Ovary (tissue), 9 donors: Measurements from ENCODE around the gene CCDC149. TPM values are rescaled to one million over a fixed set of nuclear protein-coding genes. Genes with fewer than 3 reads are reported as not detected.

Source experiments
- DNase-seq, 5 donors: peaks; one replicate each; pipeline ENCODE4 v3.0.0-alpha.2; 2019 to 2020
- H3K27ac ChIP-seq, 2 donors: fragments of 200-600 bp; one replicate each; pipeline versions ENCODE4 v1.5.1 to v1.8.0; 2019 to 2022
- H3K27me3 ChIP-seq: fragments of 200-600 bp; one replicate; pipeline ENCODE4 v1.8.0; 2022
- H3K36me3 ChIP-seq: fragments of 200-600 bp; sonication (generic); one replicate; pipeline ENCODE4 v1.5.1; 2019
- H3K4me1 ChIP-seq: one replicate; pipeline ENCODE4 v1.8.1; 2013; ENCODE audit warnings: mild to moderate bottlenecking, moderate library complexity; ENCODE audit not compliant: insufficient read depth
- H3K4me3 ChIP-seq: fragments of 200-600 bp; sonication (generic); one replicate; pipeline ENCODE4 v1.5.1; 2017
- H3K9me3 ChIP-seq, 2 donors: fragments of 200-600 bp in 1 of 2; sonication (generic) in 1 of 2; one replicate each; pipeline versions ENCODE4 v1.5.1 to v1.8.1; 2013 to 2019; ENCODE audit warnings: mild to moderate bottlenecking in 1 of 2, moderate library complexity in 1 of 2
- EP300 ChIP-seq: sonication (generic); formaldehyde crosslinking; IDR thresholded peaks from one replicate; pipeline ENCODE4 v1.6.1; 2017; ENCODE audit warnings: antibody characterized with exemption
- POLR2A ChIP-seq: fragments of 450-650 bp; IDR thresholded peaks from one replicate; pipeline ENCODE4 v1.6.1; 2017; ENCODE audit warnings: antibody characterized with exemption, mild to moderate bottlenecking, moderate library complexity
- WGBS, 3 donors: extraction: QIAGEN DNeasy Blood & Tissue Kit in 1 of 3; methylation state at CpG; one replicate each; pipeline versions ENCODE4 v1.1.5 to v1.1.7; 2013 to 2017; 5-methylcytosine and 5-hydroxymethylcytosine counted together
- intact Hi-C, 4 donors: fragments of 100-400 bp; cut with DNase I; formaldehyde crosslinking; loops; one replicate each; pipeline versions ENCODE4 v1.11.0 to v1.15.1; 2022 to 2023
- polyA plus RNA-seq, 2 donors: library from polyadenylated mRNA; stranded (reverse); fragments of 200-250 nt in 1 of 2; fragments of 350-450 nt in 1 of 2; fragmentation: Illumina TruSeq in 1 of 2; extraction: RNeasy Lipid Tissue Mini Kit (QIAGEN cat#74804) in 1 of 2; gene quantifications; one replicate each; pipeline ENCODE4 v1.2.3, GENCODE V29; 2013 to 2014
- total RNA-seq, 7 donors: library from RNA; depleted of rRNA in 2 of 7; stranded (reverse); fragments of >200 nt in 2 of 7; fragmentation: NEBNext Ultra II Directional in 3 of 7; extraction: Animal tissue kit (Norgen Biotek cat#: 25700) in 3 of 7; gene quantifications; one replicate each; pipeline versions ENCODE4 v1.1.0 to v1.2.4, GENCODE V29; 2016 to 2023
- TF ChIP-seq, protein P1 (sequence below), 3 donors: fragments of 450-650 bp in 2 of 3; fragments of 200-600 bp in 1 of 3; IDR thresholded peaks; one replicate each; pipeline versions ENCODE4 v1.5.1 to v1.8.0; 2016 to 2022; ENCODE audit warnings: antibody characterized with exemption in 3 of 3, mild to moderate bottlenecking in 1 of 3
- donor health status: DM: no; HTN: no; CAD: no; lungs with moderate emphysema.
- donor health status: DM: no; HTN: no; CAD: no.
- donor health status: Bipolar disorder and iron deficiency.
- donor health status: DM: yes; HTN: yes; CAD: no.
- donor health status: DM: no; HTN: no; CAD: no.
- donor health status: DM: yes; HTN: yes; CAD: no.

The CCDC149 gene
- total and polyA plus RNA-seq, 9 donors = 6.2 to 21.7 (median 17.5) TPM

DNA sequence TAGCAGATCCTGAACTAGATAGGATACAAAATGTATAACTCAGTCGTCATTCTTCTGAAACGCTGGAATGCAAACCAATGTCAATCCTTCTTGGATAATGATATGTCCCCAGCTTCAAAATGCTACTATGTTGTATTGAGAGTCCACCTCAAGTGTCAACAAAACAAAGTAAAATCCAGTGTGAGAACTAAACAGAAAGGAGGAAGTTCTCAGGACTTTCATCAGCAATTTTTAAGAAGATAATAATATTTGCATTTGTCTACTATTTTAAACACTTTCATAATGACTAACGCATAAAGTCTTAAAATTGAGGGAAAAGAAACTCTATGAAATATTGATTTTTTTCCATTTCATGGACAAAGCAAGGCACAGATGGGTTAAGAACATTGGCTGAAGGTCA is 81.2 kb downstream of the CCDC149 start:
- Histone ChIP-seq H3K4me3 (no peak overlapping the region), H3K27ac (no peak overlapping the region), H3K4me1 (no peaks in the 10 kb centered on the region), H3K27me3 (no peaks in the 10 kb centered on the region), H3K36me3 (no peaks in the 10 kb centered on the region), H3K9me3 (no peaks in the 10 kb centered on the region)
- 93 to 95% (median 93%) methylated on average over 3 of the region's 3 CpGs for WGBS, 3 donors
- intact Hi-C loops = no loop called here
- no peak for DNase-seq
- no peak for TF ChIP-seq EP300
- TF ChIP-seq, protein P1, sequence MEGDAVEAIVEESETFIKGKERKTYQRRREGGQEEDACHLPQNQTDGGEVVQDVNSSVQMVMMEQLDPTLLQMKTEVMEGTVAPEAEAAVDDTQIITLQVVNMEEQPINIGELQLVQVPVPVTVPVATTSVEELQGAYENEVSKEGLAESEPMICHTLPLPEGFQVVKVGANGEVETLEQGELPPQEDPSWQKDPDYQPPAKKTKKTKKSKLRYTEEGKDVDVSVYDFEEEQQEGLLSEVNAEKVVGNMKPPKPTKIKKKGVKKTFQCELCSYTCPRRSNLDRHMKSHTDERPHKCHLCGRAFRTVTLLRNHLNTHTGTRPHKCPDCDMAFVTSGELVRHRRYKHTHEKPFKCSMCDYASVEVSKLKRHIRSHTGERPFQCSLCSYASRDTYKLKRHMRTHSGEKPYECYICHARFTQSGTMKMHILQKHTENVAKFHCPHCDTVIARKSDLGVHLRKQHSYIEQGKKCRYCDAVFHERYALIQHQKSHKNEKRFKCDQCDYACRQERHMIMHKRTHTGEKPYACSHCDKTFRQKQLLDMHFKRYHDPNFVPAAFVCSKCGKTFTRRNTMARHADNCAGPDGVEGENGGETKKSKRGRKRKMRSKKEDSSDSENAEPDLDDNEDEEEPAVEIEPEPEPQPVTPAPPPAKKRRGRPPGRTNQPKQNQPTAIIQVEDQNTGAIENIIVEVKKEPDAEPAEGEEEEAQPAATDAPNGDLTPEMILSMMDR (IDR thresholded peaks at IDR 0.05) = no peak
- TF ChIP-seq POLR2A = no peak

GRCh38 chr4:24824720-24825119 is 88.1 kb downstream of the CCDC149 start:
- Histone ChIP-seq H3K36me3 (no peaks in the 10 kb centered on the region), H3K4me1 (no peaks in the 10 kb centered on the region), H3K27me3 (no peaks in the 10 kb centered on the region), H3K9me3 (no peaks in the 10 kb centered on the region), H3K27ac (no peak overlapping the region), H3K4me3 (no peak overlapping the region)
- DNase-seq = no peak
- TF ChIP-seq POLR2A = no peak
- TF ChIP-seq, protein P1 (IDR thresholded peaks at IDR 0.05) = no peak
- no peak for TF ChIP-seq EP300
- intact Hi-C loops = no loop called here
- 89 to 94% (median 90%) methylated on average over 7 of the region's 7 CpGs for WGBS, 3 donors

DNA sequence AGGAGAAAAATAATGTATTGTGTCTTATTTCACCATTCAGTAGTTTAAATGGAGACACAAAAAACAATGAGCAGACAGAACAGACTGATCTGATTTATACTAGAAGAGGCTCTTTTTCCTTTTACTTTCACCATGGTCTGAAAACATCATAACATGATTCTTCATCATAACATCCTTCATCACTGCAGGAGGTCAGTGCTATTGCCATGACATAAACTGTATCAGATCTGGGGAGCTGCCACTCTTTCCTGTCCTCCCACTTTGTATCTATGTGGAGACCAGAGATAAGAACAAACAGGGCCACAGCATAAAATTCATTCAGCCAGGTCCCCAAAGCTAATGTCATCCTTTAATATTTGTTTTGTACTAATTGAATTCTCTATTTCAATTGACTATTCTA is 92.3 kb downstream of the CCDC149 start:
- Histone ChIP-seq H3K27ac (no peak overlapping the region), H3K36me3 (no peaks in the 10 kb centered on the region), H3K4me1 (no peaks in the 10 kb centered on the region), H3K4me3 (no peak overlapping the region), H3K9me3 (no peaks in the 10 kb centered on the region), H3K27me3 (no peaks in the 10 kb centered on the region)
- no peak for DNase-seq
- intact Hi-C loops = no loop called here
- TF ChIP-seq, protein P1 (IDR thresholded peaks at IDR 0.05) = no peak
- no peak for TF ChIP-seq EP300
- TF ChIP-seq POLR2A = no peak

- DNase-seq = no peak
- TF ChIP-seq, protein P1 (IDR thresholded peaks at IDR 0.05) = no peak
- no peak for TF ChIP-seq POLR2A
- TF ChIP-seq EP300 = no peak
- intact Hi-C loops = no loop called here
- H3K27me3 ChIP-seq = no peaks in the 10 kb centered on the region
- no peak overlapping the region for H3K4me3 ChIP-seq
- H3K27ac ChIP-seq = no peak overlapping the region
- no peaks in the 10 kb centered on the region for H3K36me3 ChIP-seq
- H3K9me3 ChIP-seq = no peaks in the 10 kb centered on the region
- no peaks in the 10 kb centered on the region for H3K4me1 ChIP-seq
- WGBS, 3 donors = 88 to 94% (median 93%) methylated on average over 18 of the region's 18 CpGs
Observed at GRCh38 chr4:24816797-24817196, 96.0 kb downstream of the CCDC149 start.

DNA sequence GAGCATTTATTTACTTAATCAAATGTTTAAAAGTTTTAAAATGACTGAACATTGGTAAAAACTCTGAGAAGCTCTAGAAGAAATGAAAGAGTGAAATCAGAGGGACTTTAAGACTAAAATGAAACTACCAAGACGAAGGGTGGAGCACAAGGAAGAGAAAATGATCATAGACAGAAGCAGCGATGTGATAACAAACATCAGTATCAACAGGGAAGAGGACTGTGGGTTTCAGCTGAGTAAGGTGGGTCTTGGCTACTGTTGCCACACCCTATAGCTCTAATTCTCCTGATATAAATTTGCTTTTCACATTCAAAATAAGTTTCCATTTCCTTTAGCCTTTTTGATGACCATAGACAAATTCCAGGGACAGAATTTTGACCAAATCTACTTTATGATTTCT is 99.1 kb downstream of the CCDC149 start:
- intact Hi-C loops = no loop called here
- Histone ChIP-seq H3K27me3 (no peaks in the 10 kb centered on the region), H3K36me3 (no peaks in the 10 kb centered on the region), H3K4me3 (no peak overlapping the region), H3K9me3 (no peaks in the 10 kb centered on the region), H3K4me1 (no peaks in the 10 kb centered on the region), H3K27ac (no peak overlapping the region)
- WGBS, 3 donors = 96 to 99% (median 98%) methylated on average over 2 of the region's 2 CpGs
- DNase-seq = no peak
- TF ChIP-seq, protein P1 (IDR thresholded peaks at IDR 0.05) = no peak
- TF ChIP-seq EP300 (no peak), POLR2A (no peak)
